Heart left ventricle (tissue), 13 donors: Measurements from ENCODE around the gene LINC01488.

ENCODE experiments used
- CTCF ChIP-seq, 12 donors: fragments of 200-600 bp; sonication (generic) in 4 of 12; IDR thresholded peaks; one replicate each; pipeline versions ENCODE4 v1.5.0 to v1.8.0; 2018 to 2022; ENCODE audit warnings: antibody characterized with exemption in 12 of 12, mild to moderate bottlenecking in 5 of 12
- POLR2A ChIP-seq, 2 donors: fragments of 450-650 bp; IDR thresholded peaks; one replicate each; pipeline ENCODE4 v1.6.1; 2017; ENCODE audit warnings: antibody characterized with exemption in 2 of 2, mild to moderate bottlenecking in 2 of 2, moderate library complexity in 2 of 2
- donor health status: ischemic (EF 13 %, LVEDD 7.1; RV severe dilation, severe dysfunction).
- donor health status: DM: no; HTN: yes; CAD: no.
- donor health status: DM: no; HTN: no; CAD: no.
- donor health status: ischemic (EF 25% LVEDD 6.9; RV normal size, moderate dysfunction).
- donor health status: ischemic (EF 25% LVEDD 5.7; RV mildly dilated, moderate dysfunction).
- donor health status: ischemic (EF 35%, LVEDD 5.7; RV mildly dilated, moderate dysfunction).
- donor health status: nonischemic (EF 11% LVEDD 7.7; RV severe dilation, severe dysfunction).
- donor health status: DM: yes; HTN: yes; CAD: no.
- donor health status: PGD.
- donor health status: ischemic (EF 29% LVEDD 5.4; RV normal size, mild dysfunction).
- donor health status: nonischemic (EF 23%, LVEDD 6.1; RV moderate dilation, normal function).

DNA sequence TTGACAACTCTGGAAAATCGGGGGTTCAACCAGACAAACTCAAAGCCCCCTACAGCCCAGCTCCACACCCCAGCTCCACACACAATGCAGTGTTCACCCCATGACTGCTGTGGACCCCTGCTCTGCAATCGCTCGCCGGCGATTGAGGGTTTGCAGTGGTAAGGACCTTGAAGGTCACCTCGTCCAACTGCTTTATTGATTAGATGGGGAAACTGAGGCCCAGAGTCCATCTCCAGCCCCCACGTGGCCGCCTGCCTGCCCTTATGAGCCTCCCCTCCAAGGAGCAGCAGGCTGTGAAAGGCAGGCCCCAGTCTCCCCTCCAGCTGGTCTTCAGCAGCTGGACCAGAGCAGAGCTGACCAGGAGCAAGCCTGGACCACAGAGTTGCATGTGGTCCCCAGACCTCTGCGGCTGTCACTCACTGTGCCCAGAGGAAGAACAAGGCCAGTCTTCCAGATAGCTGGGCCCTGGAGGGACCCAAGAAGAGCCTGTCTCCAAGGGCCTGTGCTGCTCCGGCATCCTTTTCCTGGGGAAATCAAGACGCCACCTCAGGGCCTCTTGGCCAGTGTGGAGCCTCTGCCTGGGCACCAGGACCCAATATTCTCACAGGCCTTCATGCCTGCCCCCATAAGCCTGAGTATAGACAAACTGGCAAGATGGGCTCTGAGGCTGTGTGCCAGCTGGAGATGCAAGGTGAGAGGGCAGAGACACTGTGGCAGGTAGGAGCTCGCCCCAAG, 8.8 kb upstream of the LINC01488 start:
- TF ChIP-seq CTCF (IDR thresholded peaks at IDR 0.05) = no peak
- TF ChIP-seq POLR2A (IDR thresholded peaks at IDR 0.05) = no peak
